Midbrain (tissue), 1 donor: ENCODE results near the gene MS4A3.
"Not testable (repeated sequence)": the region's sequence is repeated elsewhere in the genome, so short reads cannot be mapped to it uniquely, and the experiment has no call there.

Experiments
- DNase-seq: peaks from one replicate; lab custom pipeline; 2025; lab: John Stamatoyannopoulos, UW

Gene MS4A3, protein sequence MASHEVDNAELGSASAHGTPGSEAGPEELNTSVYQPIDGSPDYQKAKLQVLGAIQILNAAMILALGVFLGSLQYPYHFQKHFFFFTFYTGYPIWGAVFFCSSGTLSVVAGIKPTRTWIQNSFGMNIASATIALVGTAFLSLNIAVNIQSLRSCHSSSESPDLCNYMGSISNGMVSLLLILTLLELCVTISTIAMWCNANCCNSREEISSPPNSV

DNA sequence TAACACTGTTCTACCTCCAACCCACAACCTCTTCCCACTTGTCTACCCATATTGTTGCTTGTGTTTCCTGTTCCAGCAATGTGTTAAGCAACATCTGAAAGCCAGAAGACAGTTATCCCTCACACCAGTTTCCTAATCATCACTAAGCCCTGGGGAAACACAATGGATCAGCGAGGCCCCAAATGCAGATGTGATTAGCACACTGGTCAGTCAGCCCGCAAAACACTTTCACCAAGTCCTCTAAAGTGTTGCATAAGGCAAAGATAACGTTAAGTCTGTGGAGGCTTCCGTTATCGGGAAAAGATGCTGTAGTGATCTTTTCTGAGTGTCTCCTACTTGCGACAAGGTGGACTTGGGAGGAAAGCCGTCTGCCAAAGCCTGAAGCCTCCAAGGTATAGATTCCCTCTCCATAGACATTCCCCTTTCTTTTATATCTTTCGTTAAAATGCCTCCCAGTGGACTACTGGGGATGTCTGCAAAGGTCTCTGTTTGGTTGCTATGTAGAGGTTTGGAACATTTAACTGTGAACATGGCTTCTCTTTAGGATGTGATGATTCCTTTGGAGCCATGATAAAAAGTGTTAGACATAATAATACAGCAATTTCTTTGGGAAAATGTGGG is at the start of gene MS4A3:
Gene MS4A3, plus strand, starts transcription at position 317 of the 621 bp plus-strand sequence. CDS start 4,496 bp downstream, outside the sequence.
- DNase-seq, result no peak

GRCh38 chr11:60016881-60017280 is 39.6 kb upstream of the MS4A3 start, which contains the start of gene OOSP4B:
OOSP4B (plus strand) TSS chr11:60017181.
- no peak for DNase-seq

DNA sequence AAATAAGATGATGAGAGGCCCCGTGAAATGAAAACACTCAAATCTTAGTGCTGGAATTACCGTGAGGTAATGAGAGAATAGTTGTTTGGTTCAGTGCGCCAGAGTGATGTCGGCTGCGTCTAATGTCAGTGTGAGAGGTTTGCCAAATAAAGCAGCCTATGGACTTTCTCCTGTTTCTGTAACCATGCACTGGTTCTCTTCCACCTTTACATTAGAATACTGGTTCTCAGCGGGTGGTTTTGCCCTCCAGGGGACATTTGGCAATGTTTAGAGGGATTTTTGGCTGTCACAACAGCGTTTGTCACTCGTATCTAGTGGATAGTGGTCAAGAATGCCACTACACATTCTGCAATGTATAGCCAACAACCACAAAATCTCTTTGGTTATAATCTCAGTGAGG is 38.4 kb upstream of the MS4A3 start:
- no peak for DNase-seq

GRCh38 chr11:60020376-60020775 is 36.1 kb upstream of the MS4A3 start:
- not testable (repeated sequence) for DNase-seq

- no peak for DNase-seq
Measured at GRCh38 chr11:60029015-60029632, 27.3 kb upstream of the MS4A3 start.

DNA sequence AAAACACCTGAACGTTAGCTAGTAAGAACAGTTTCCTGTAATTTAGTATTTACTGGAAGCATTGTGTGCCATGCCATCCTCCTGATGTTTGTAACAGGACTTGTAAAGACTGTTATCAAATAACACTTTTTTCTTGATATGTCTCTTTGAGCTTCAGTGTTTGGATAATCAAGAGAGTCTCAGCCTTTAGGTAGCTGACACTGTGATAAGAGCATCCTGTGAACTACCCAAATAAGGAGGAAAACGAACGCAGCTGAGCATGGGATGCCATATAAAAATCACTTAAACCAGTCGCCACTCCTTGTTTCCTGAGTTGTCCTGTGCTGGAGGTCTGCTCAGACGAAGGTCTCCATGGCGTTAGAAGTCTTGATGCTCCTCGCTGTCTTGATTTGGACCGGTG is 16.4 kb upstream of the MS4A3 start, which contains the start of gene OOSP2:
Gene OOSP2, plus strand, starts transcription at position 301 of the 400 bp plus-strand sequence. Its CDS starts 51 bp downstream, at position 352.
- no peak for DNase-seq

DNA sequence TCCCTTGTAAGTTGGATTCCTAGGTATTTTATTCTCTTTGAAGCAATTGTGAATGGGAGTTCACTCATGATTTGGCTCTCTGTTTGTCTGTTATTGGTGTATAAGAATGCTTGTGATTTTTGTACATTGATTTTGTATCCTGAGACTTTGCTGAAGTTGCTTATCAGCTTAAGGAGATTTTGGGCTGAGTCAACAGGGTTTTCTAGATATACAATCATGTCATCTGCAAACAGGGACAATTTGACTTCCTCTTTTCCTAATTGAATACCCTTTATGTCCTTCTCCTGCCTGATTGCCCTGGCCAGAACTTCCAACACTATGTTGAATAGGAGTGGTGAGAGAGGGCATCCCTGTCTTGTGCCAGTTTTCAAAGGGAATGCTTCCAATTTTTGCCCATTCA is 6.0 kb upstream of the MS4A3 start:
- DNase-seq, result not testable (repeated sequence)

GRCh38 chr11:60050839-60051238 is 5.6 kb upstream of the MS4A3 start:
- DNase-seq, result not testable (repeated sequence)

DNA sequence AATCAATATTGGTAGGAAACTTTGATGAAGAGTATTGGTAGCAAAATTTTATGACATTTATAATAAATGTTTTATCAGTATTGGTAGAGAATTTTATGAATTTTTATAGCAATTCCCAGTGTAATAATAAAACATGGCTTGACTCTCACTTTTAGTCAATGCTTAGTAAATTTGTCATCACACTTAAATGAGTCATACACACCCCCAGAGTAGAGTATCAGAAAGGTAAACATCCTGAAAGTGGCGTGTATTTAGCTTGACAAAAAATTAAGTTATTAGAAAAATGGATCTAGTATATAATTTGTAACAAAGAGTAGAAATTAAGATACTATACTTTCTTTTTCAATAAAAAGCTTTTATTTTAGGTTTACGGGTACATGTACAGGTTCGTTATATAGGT is 2.6 kb downstream of the MS4A3 start:
- DNase-seq, result no peak

GRCh38 chr11:60059521-60060240 is 3.2 kb downstream of the MS4A3 start:
- DNase-seq, result no peak

DNA sequence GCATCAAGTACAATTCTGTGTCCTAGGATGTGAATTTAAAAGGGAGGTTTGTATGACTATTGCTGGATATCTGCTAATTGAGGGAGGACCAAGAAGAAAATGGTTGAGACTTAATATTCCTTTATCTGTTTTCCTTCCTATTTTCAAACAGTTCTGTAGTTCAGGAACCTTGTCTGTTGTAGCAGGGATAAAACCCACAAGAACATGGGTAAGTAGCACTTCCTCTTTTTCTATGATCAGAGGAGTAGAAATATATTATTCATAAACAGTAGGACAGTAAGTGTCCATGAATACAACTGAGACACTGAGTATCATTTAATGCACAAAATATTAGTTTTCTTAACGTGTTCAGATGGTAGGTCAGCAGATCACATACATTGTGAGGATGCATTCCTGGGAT is 7.6 kb downstream of the MS4A3 start:
- no peak for DNase-seq

DNA sequence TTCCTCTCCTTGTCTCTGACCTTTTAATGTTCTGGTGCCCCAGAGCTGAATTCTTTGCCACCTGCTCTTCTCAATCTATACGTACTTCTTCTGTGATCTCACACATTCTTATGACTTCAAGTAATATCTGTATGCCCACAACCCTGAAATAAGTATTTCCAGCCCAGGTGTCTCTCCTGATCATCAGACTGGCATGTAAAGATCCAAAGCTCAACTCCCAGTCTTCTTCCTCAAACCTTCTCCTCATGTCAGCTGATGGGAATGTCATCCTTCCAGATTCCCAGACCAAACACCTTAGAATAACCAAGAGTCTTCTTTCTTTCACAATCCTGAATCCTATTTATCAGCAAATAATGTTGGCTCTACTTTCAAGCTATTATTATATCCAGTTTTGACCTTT is 9.3 kb downstream of the MS4A3 start:
- DNase-seq, result no peak

DNA sequence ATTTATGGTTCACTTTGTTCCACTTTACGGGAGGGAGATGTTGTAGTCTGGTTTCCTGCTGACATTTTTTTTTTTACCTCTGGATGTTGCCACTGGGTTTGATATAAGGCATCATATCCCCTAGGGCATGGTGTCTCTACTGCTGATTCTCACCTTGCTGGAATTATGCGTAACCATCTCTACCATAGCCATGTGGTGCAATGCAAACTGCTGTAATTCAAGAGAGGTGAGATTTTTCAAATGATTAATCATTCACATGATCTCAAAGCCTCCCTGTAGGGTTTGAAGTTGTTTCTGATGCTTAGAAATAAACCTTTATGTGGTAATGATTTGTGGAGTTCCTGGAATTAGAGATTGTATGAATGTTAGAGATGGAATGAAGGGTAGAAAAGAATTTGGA is 13.0 kb downstream of the MS4A3 start:
- DNase-seq, result no peak

DNA sequence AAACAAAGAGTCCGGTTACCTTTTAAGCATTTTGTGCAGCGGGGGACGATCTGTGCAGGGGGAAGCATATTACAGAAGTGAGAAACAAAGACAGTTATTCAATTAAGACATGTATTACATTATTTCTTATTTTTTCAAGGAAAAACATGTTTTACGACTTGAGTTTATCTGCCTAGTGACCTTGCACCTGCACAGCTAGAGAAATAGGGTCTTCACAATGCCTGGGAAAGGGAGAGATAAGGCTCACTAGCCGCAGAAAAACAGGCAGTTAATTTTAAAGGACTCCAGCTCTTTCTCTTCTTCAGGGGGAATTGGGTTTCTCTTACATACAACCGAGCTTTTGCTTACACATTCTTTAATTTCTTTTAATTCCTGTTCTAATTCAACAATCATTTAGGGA is 15.2 kb downstream of the MS4A3 start:
- not testable (repeated sequence) for DNase-seq

DNA sequence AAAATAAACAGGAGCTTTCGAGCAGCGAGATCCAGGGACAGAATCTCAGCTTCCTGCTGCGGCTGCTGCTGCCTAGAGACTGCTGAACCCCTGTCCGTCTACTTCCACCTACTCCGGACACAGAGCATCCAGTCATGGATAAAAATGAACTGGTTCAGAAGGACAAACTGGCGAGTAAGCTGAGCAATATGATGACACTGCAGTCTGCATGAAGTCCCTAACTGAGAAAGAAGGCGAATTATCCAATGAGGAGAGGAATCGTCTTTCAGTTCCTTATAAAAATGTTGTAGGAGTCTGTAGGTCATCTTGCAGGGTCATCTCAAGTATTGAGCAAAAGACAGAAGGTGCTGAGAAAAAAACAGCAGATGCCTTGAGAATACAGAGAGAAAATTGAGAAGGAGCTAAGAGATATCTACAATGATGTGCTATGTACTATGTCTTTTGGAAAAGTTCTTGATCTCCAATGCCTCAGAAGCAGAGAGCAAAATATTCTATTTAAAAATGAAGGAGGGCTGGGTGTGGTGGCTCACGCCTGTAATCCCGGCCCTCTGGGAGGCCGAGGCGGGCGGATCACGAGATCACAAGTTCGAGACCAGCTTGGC is 20.9 kb downstream of the MS4A3 start:
- no peak for DNase-seq

GRCh38 chr11:60077981-60078380 is 21.5 kb downstream of the MS4A3 start:
- no peak for DNase-seq

DNA sequence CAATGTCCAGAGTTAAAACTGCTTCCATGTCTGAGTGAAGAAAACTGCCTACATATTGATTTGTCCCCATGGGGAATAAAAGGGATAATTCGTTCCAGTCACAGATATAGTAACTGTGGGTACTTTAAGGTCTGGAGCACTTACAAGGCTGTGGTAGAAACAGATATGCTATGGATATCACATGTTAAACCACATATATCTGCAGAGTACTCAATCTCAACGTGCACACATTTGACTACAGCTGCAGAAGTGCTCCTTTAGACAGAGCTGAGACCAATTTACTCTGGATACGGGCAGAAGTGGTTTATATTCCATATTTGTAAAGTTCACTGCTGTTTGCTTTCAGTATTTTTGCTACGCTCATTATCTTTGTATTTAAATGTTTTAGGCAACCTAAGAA is 22.3 kb downstream of the MS4A3 start:
- DNase-seq, result no peak

GRCh38 chr11:60080535-60080934 is 24.1 kb downstream of the MS4A3 start:
- no peak for DNase-seq

GRCh38 chr11:60084631-60085273 is 28.3 kb downstream of the MS4A3 start:
- DNase-seq, result no peak

GRCh38 chr11:60085909-60086308 is 29.4 kb downstream of the MS4A3 start:
- DNase-seq, result no peak

DNA sequence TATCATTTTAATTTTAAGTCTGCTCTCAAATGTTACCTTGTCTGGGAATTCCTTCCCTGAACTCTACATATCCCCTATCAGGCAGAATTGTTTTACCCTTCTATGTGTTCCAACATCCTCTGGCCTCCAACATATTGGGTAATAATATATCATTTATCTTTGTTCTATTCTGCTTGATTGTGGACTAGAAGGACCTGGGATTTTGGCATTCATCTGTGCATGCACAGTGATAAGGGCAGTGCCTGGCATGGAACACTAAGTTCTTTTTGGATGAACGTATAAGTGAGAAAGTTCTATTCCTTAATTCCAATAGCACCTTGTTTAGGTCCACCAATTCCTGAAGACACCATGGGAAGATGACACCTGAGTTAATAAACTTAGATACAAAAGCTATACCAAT is 30.8 kb downstream of the MS4A3 start:
- DNase-seq, result no peak

DNA sequence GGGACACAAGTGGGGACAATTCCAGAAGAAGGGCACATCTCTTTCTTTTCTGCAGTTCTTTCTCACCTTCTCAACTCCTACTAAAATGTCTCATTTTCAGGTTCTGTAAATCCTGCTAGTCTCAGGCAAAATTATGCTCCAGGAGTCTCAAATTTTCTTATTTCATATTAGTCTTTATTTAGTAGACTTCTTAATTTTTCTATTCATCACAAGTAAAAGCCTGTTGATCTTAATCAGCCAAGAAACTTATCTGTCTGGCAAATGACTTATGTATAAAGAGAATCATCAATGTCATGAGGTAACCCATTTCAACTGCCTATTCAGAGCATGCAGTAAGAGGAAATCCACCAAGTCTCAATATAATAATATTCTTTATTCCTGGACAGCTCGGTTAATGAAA is 31.9 kb downstream of the MS4A3 start, which contains the start of gene MS4A2:
Gene MS4A2, plus strand, starts transcription at position 301 of the 400 bp plus-strand sequence. CDS start 102 bp downstream, outside the sequence.
- no peak for DNase-seq
